GM19463 (cell line): ENCODE data around the gene BASP1.
"Not testable (repeated sequence)": the region's sequence is repeated elsewhere in the genome, so short reads cannot be mapped to it uniquely, and the experiment has no call there.

Source experiments
- ATAC-seq: cut with Tn5 transposase; IDR thresholded peaks from one replicate; pipeline ENCODE4 v1.9.1; 2021; ENCODE audit warnings: mild to moderate bottlenecking, moderate library complexity; ENCODE audit not compliant: unreplicated experiment

Gene BASP1

GRCh38 chr5:17190799-17191391 lies 26.5 kb upstream of the BASP1 start:
- ATAC-seq: no peak

DNA sequence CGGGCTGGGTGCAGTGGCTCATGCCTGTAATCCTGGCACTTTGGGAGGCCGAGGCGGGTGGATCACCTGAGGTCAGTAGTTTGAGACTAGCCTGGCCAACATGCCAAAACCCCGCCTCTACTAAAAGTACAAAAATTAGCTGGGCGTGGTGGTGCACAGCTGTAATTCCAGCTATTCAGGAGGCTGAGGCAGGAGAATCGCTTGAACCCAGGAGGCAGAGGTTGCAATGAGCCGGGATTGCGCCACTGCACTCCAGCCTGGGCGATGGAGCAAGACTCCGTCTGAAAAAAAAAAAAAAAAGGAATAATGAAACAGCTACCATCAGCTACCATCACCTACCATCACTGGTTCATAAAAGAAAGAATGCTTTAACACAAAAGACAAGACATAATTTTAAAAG lies 25.9 kb upstream of the BASP1 start:
- ATAC-seq: not testable (repeated sequence)

DNA sequence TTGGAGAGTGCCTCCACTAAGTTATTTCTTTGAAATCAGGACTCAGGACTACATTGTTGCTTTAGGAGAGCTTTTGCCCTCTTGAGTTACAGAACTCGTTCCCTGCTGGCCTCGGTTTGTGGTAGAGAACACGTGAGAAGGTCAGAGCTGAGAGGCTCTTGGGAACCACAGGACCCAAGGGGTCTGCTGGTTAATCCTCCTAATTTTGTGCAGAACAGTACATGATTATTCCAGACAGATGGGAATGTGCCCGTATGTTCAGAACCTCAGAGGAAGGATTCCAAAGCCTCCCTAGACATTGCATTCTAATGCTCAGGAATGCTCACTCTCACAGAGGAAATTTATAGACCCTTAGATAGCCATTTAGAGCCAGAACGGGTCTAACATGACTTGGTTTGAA lies 25.2 kb upstream of the BASP1 start:
- no peak for ATAC-seq

DNA sequence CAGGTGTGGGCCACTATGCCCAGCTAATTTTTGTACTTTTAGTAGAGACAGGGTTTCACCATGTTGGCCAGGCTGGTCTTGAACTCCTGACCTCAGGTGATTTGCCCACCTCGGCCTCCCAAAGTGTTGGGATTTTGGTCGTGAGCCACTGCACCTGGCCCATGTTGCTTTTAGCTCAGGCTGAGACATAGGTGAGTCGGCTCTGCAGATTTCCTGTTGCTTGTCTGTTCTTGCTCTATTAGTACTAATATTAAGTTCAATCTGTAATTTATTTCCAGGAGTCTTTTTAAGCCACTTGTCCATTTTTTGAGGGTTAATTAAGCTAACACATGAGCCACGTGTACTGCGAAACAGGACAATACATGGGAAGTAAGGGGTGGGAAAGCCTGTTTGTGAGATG lies 21.4 kb upstream of the BASP1 start:
- ATAC-seq: no peak

- no peak for ATAC-seq
These were observed 20.7 kb upstream of the BASP1 start for GRCh38 chr5:17196697-17197096.

- ATAC-seq: peak; percentile 79
These were observed 13.9 kb upstream of the BASP1 start for GRCh38 chr5:17203329-17204132.

GRCh38 chr5:17204133-17204489 lies 13.3 kb upstream of the BASP1 start:
- no peak for ATAC-seq

- no peak for ATAC-seq
These were observed 11.4 kb upstream of the BASP1 start for GRCh38 chr5:17206021-17206420.

GRCh38 chr5:17212191-17212590 lies 5.2 kb upstream of the BASP1 start:
- no peak for ATAC-seq

GRCh38 chr5:17212996-17213395 lies 4.4 kb upstream of the BASP1 start:
- ATAC-seq: no peak

DNA sequence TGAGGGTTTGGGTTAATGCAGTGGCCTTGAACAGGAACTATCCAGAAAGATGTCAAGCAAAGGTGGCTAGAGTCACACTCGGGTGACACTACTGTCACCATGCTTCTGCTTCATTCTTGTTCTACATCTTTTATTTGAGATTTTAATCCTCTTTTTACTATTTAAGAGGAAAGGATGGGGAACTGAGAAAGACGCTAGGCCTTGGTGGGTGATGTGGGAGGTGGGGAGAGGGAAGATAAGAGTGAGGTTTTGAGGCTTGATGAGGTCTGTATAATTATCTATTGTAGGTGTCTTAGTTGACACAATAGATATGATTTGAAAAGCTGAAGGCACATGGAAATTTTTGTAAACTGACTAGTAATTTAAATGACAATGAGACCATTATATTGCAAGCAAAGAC lies 3.5 kb upstream of the BASP1 start:
- ATAC-seq: no peak

DNA sequence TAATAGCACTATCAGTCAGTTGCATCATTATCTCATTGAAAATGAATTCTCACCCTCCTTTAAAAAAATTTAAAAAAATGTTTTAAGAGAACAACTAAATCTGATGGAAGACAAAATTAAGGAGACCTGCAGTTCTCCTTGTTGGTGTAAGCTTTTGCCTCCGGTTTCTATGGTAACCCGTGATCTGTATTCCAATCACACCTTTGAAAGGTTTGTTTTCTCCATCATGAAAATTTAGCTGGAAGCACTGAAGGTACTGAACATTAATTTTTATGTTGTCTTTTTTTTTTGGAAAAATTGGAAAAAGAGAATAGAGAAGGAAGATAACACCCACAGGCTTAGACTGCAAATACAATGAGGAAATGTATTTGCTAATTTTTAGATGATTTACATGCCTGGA lies 2.5 kb upstream of the BASP1 start:
- no peak for ATAC-seq

DNA sequence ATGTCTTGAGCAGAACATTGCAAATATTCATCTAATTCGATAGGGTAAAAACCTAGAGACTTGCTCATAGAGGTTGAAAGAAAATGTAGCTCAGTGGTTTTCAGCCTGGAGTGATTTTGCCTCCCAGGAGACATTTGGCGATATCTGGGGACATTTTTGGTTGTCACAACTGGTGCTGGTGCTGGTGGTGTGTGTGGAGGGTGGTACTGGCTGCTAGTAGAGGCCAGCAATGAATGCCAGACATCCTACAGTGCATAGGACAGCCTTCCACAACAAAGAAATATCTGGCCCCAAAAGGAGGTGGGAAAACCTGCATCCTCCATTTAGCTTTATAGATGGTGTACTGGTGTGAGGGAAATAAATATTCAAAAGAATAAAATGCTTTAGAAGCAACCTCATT lies 2.1 kb upstream of the BASP1 start:
- no peak for ATAC-seq

GRCh38 chr5:17216176-17216973 lies 1.1 kb upstream of the BASP1 start:
- ATAC-seq: peak; percentile 37

- ATAC-seq: no peak
These were observed 398 bp upstream of the BASP1 start for GRCh38 chr5:17216974-17217492.

DNA sequence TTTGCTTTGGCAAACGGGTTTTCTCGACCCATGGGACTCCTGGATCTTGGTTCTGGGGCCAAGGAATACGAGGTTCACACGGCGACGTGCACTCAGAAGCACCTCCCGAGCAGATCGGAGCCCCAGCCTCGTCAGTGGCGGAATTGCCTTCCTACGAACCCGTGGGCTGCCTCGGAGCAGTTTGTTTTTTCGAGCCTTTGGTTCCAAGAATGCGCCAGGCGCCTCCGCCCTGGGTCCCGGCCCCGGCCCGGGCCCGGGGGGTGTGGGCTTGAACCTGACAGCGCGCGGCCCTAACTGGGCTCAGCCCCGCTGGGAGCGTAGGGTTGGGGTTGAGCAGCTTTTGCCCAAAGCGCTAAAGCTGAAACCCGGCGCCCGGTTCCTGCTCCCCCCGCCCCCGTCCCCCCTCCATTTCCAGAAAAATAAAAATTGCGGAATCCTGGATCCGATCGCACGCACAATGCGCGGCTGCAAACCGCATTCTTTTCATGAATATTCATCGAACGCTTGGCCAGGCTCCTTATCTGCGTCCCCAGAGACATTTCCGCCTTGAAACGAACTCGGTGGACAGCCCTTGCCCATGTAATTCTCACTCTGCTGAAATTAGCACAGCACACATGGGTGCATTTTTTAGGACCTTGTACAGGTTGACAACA lies 1.0 kb downstream of the BASP1 start:
- ATAC-seq: peak; percentile 31

DNA sequence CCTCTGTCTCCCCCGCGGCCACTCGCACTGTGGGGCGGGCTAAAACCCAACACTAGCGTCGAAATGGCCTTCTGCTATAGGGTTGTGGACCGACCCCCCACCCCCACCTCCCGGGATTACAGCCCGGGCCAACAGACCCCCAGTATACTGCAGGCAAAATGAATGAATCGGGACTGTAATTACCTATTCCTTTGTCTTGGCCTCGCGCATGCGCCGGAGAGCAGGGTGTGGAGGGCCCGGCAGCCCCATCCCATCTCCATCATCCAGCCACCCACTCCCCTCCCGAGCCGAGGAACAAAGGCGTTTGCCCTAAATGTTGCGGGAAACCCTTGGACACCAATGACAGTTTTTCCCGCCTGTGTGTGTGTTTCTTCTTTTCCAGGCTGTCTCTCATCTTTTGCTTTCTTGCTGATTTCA lies 1.6 kb downstream of the BASP1 start:
- ATAC-seq: peak; percentile 9

DNA sequence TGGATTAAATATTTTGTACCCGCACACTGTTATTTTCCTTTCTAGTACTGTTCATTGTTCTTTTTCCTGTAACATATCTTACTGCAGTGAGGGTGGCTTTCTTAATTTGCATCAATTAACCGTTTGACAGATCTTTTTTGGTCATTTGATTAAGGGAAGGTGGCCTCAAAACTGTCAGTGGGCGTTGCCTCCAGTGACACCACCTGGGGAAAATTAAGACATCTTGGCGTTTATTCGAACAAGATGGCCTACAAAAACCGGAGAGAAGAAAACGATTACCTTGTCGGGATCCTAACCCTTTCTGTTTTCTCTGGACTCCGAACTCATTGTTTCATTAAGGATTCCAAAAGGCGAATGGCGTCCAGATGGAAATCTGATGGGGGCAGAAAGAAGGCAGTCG lies 2.0 kb downstream of the BASP1 start:
- no peak for ATAC-seq

GRCh38 chr5:17219992-17220391 lies 2.6 kb downstream of the BASP1 start:
- ATAC-seq: no peak

DNA sequence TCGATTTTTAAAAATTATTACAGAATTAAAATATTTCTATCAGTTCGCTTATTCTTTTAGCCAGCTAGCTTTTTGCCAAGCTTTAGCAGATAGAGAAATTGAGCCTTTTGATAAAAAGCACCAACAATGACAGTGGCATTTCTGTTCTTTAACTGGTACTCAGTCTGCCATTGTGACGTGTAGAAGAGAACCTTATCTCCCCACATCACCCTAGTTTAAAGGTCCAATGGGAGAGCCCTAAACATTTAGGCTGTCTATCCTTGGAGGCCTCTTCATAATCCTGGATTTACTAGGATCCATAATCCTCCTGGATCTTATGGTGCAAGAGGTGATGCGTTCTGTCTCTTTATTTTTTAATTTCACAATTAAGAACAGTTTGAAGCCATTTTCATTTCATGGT lies 3.0 kb downstream of the BASP1 start:
- no peak for ATAC-seq
